Kidney (tissue), 22 donors: ENCODE results near the gene SKIC2. TPM values are rescaled to one million over a fixed set of nuclear protein-coding genes. Genes with fewer than 3 reads are reported as not detected.
"Not testable (repeated sequence)": the region's sequence is repeated elsewhere in the genome, so short reads cannot be mapped to it uniquely, and the experiment has no call there.

Experiments
- DNase-seq, 5 donors: peaks; one replicate each; pipeline ENCODE4 v3.0.0-alpha.2; 2013 to 2020
- FAIRE-seq: peaks from 2 replicates; lab custom pipeline; 2012; peaks lifted over from hg19 to GRCh38; lab: Jason Lieb, UNC
- H3K27ac ChIP-seq, 2 donors: one replicate each; pipeline ENCODE4 v1.7.0; 2013; ENCODE audit warnings: low read depth in 2 of 2, low read length in 2 of 2, inconsistent platforms in 1 of 2
- H3K27me3 ChIP-seq: one replicate; pipeline ENCODE4 v1.7.1; 2013; ENCODE audit warnings: low read length, inconsistent platforms; ENCODE audit not compliant: control insufficient read depth, insufficient read depth
- H3K36me3 ChIP-seq, 3 donors: one replicate each; pipeline versions ENCODE4 v1.7.0 to v1.7.1; 2013; ENCODE audit warnings: low read length in 3 of 3, control low read depth in 1 of 3, inconsistent platforms in 1 of 3; ENCODE audit not compliant: insufficient read depth in 3 of 3, control insufficient read depth in 2 of 3
- H3K4me1 ChIP-seq, 3 donors: one replicate each; pipeline versions ENCODE4 v1.7.0 to v1.7.1; 2013; ENCODE audit warnings: low read length in 3 of 3, inconsistent platforms in 1 of 3, low read depth in 1 of 3; ENCODE audit not compliant: control insufficient read depth in 2 of 3, insufficient read depth in 2 of 3
- H3K4me3 ChIP-seq, 3 donors: one replicate each; pipeline versions ENCODE4 v1.7.0 to v1.8.1; 2013; ENCODE audit warnings: low read length in 3 of 3, control low read depth in 1 of 3, inconsistent platforms in 1 of 3
- H3K9ac ChIP-seq, 3 donors: one replicate each; pipeline versions ENCODE4 v1.7.0 to v1.7.1; 2013; ENCODE audit warnings: low read length in 3 of 3, control low read depth in 1 of 3, inconsistent platforms in 1 of 3
- H3K9me3 ChIP-seq, 3 donors: one replicate each; pipeline versions ENCODE4 v1.7.0 to v1.7.1; 2013; ENCODE audit warnings: low read length in 3 of 3, control low read depth in 1 of 3, inconsistent platforms in 1 of 3; ENCODE audit not compliant: control insufficient read depth in 2 of 3, insufficient read depth in 1 of 3
- CTCF ChIP-seq: IDR thresholded peaks from 3 replicates; pipeline ENCODE4 v1.5.1; 2012; ENCODE audit warnings: mild to moderate bottlenecking, moderate library complexity, borderline replicate concordance; ENCODE audit not compliant: insufficient read depth; ENCODE audit errors: extremely low read depth
- intact Hi-C: fragments of 100-400 bp; cut with DNase I; formaldehyde crosslinking; loops from one replicate; pipeline ENCODE4 v1.11.1; 2022
- long read RNA-seq, 10 donors: library from polyadenylated mRNA in 1 of 10; unstranded in 1 of 10; transcript quantifications; one replicate each; pipeline ENCODE4 v2.0.0 and lab custom pipeline, GENCODE V29; 2021 to 2026
- polyA plus RNA-seq: library from polyadenylated mRNA; stranded (reverse); fragments of 350-450 nt; fragmentation: Illumina TruSeq; extraction: RNeasy Lipid Tissue Mini Kit (QIAGEN cat#74804); gene quantifications from one replicate; pipeline ENCODE4 v1.2.3, GENCODE V29; 2014; ENCODE audit warnings: low read depth, low replicate concordance; ENCODE audit not compliant: insufficient read depth
- total RNA-seq: library from RNA; stranded (reverse); fragmentation: NEBNext Ultra II Directional; extraction: Animal tissue kit (Norgen Biotek cat#: 25700); gene quantifications from one replicate; pipeline ENCODE4 v1.2.1, GENCODE V29; 2021
- donor health status: control.
- donor health status: control.
- donor health status: control.
- donor health status: control.
- donor health status: control.
- donor health status: DM: yes; HTN: yes; CAD: no.
- donor health status: Normal renal cell carcinoma (clear cell type).

The SKIC2 gene
- 67.8 TPM for total RNA-seq
- polyA plus RNA-seq: 55.0 TPM
- long read RNA-seq, donor 1, partial matches to known transcripts: 0 of 2 reads
- long read RNA-seq, donor 1, other reads (novel, unspliced or antisense): 0 of 2 reads
- long read RNA-seq, donor 2, partial matches to known transcripts: 29 of 30 reads
- long read RNA-seq, donor 2, other reads (novel, unspliced or antisense): 0 of 30 reads
- long read RNA-seq, donor 3, partial matches to known transcripts: 6 of 7 reads
- long read RNA-seq, donor 3, other reads (novel, unspliced or antisense): 0 of 7 reads
- long read RNA-seq, donor 4, partial matches to known transcripts: 0 of 1 reads
- long read RNA-seq, donor 4, other reads (novel, unspliced or antisense): 0 of 1 reads
- long read RNA-seq, donor 5: 0 reads
- long read RNA-seq, donor 6, partial matches to known transcripts: 0 of 1 reads
- long read RNA-seq, donor 6, other reads (novel, unspliced or antisense): 0 of 1 reads
- long read RNA-seq, donor 7, transcript SKIV2L-201 (28 exons, 3,894 nt): major isoform, 13 of 64 reads
- long read RNA-seq, donor 7, partial matches to known transcripts: 31 of 64 reads
- long read RNA-seq, donor 7, other reads (novel, unspliced or antisense): 19 of 64 reads
- long read RNA-seq, donor 8, partial matches to known transcripts: 0 of 2 reads
- long read RNA-seq, donor 8, other reads (novel, unspliced or antisense): 0 of 2 reads
- long read RNA-seq, donor 9: 0 reads
- long read RNA-seq, donor 10, partial matches to known transcripts: 10 of 11 reads
- long read RNA-seq, donor 10, other reads (novel, unspliced or antisense): 0 of 11 reads

- peaks cover 6 to 58% (median 39%) of the 10 kb centered on the region in 3 donors for H3K36me3 ChIP-seq
- H3K9ac ChIP-seq: peak within 1 kb of the TSS; percentile 85 to 97 (median 96)
- H3K27ac ChIP-seq: peak within 1 kb of the TSS; percentile 87 to 89
- H3K4me1 ChIP-seq: peaks cover 5 to 16% (median 13%) of the 10 kb centered on the region in 3 donors
- H3K9me3 ChIP-seq: no peaks in the 10 kb centered on the region
- FAIRE-seq: peak; percentile 88
- no peak for TF ChIP-seq CTCF
- no peaks in the 10 kb centered on the region for H3K27me3 ChIP-seq
- intact Hi-C loops: no loop called here
- peak; percentile 99 to 100 (median 99) for DNase-seq
- H3K4me3 ChIP-seq: peak within 1 kb of the TSS; percentile 96 to 99 (median 97)
Observed at GRCh38 chr6:31958741-31959739, at the start of gene SKIC2, which contains the start of gene NELFE. Gene SKIC2, plus strand, starts transcription at chr6:31959175. Its CDS starts 18 bp downstream, at chr6:31959193. Gene NELFE, minus strand, starts transcription at chr6:31958971. Its CDS starts 525 bp downstream, at chr6:31958446.

- DNase-seq, H3K4me3 ChIP-seq, H3K27me3 ChIP-seq, H3K9ac ChIP-seq, FAIRE-seq, H3K9me3 ChIP-seq, H3K27ac ChIP-seq, intact Hi-C loops, H3K36me3 ChIP-seq, H3K4me1 ChIP-seq: not testable (repeated sequence)
Observed at GRCh38 chr6:31909298-31909697, 49.7 kb upstream of the SKIC2 start.

DNA sequence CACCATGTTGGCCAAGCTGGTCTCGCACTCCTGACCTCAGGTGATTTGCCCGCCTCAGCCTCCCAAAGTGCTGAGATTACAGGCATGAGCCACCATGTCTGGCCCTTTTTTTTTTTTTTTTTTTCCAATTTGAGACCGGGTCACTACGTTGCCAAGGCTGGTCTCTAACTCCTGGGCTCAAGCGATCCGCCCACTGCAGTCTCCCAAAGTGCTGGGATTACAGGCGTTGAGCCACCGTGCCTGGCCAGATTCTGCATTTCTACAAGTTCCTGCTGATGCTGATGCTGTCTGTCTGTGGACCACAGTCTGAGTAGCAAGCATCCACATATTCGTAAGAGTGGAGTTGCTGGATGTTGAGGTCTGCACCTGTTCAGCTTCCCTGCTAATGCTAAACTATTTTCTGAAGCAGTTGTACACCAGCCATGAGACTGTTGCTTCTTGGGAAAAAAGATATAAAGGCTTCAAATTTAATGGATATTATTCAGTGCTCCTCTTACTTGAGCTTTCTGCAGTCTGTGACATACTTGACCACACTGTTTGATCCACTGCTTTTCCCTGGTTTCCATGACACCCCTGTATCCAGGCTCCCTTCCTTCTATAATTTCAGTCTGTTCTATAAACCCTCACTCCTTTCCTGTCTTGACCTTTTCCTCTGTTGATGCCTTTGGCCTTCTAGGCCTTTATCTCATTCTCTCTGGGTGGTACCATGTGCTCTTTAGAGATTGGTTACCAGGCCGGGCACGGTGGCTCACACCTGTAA lies 47.0 kb upstream of the SKIC2 start:
- no peaks in the 10 kb centered on the region for H3K4me1 ChIP-seq
- TF ChIP-seq CTCF: no peak
- no peak overlapping the region for H3K27ac ChIP-seq
- H3K9ac ChIP-seq: no peak overlapping the region
- H3K36me3 ChIP-seq: no peaks in the 10 kb centered on the region
- H3K9me3 ChIP-seq: no peaks in the 10 kb centered on the region
- DNase-seq (no peak), FAIRE-seq (no peak)
- no peaks in the 10 kb centered on the region for H3K27me3 ChIP-seq
- H3K4me3 ChIP-seq: no peak overlapping the region
- intact Hi-C loops: no loop called here
